Upper lobe of left lung (tissue), 4 donors: ENCODE results near the gene CAV1.

Source experiments
- CTCF ChIP-seq, 6 experiments: fragments of 450-650 bp in 4 of 6; fragments of 200-600 bp in 2 of 6; sonication (generic) in 2 of 6; IDR thresholded peaks; one replicate each; pipeline ENCODE4 v1.5.1; 2016 to 2019; ENCODE audit warnings: antibody characterized with exemption in 6 of 6
- EP300 ChIP-seq, 4 donors: sonication (generic); formaldehyde crosslinking; IDR thresholded peaks; one replicate each; pipeline ENCODE4 v1.5.1; 2017; ENCODE audit warnings: antibody characterized with exemption in 4 of 4, control low read depth in 2 of 4
- POLR2A ChIP-seq, 4 donors: fragments of 450-650 bp; IDR thresholded peaks; one replicate each; pipeline ENCODE4 v1.5.1; 2016 to 2017; ENCODE audit warnings: antibody characterized with exemption in 4 of 4, mild to moderate bottlenecking in 2 of 4

- no peak for TF ChIP-seq CTCF (IDR thresholded peaks at IDR 0.05)
- no peak for TF ChIP-seq EP300 (IDR thresholded peaks at IDR 0.05)
- TF ChIP-seq POLR2A (IDR thresholded peaks at IDR 0.05): no peak
These were observed 23.2 kb upstream of the CAV1 start for GRCh38 chr7:116501425-116502167.
